HEK293 (cell line): ENCODE measurements around the gene RARRES2.

Experiments used
- CTCF ChIA-PET: fragments of 350-600 bp; formaldehyde crosslinking; extraction: SDS; loops from one replicate; lab custom pipeline; 2021; ENCODE audit warnings: antibody characterized with exemption; lab: Yijun Ruan, JAX
- POLR2A ChIA-PET: fragments of 300-600 bp; formaldehyde crosslinking; extraction: SDS; loops from one replicate; lab custom pipeline; 2020; ENCODE audit warnings: antibody characterized with exemption, inconsistent platforms; lab: Yijun Ruan, JAX
- H3K27ac ChIP-seq: fragments of 200-500 bp; sonication (Bioruptor generic); 2 replicates; pipeline ENCODE4 v1.5.1; 2014; ENCODE audit warnings: low read depth, low read length, control low read depth, inconsistent platforms; ENCODE audit errors: extremely low read depth
- H3K36me3 ChIP-seq, 2 experiments: fragments of 200-500 bp in 1 of 2; sonication (Bioruptor generic) in 1 of 2; 1 replicate in 1 of 2; 2 replicates in 1 of 2; pipeline ENCODE4 v1.5.1; 2014 to 2017; ENCODE audit warnings: inconsistent platforms in 2 of 2, low read length in 2 of 2; ENCODE audit not compliant: control insufficient read depth in 2 of 2, insufficient read depth in 1 of 2
- H3K4me1 ChIP-seq: fragments of 200-500 bp; sonication (Bioruptor generic); 2 replicates; pipeline ENCODE4 v1.5.1; 2014; ENCODE audit warnings: mild to moderate bottlenecking, low read length, inconsistent platforms; ENCODE audit not compliant: control insufficient read depth, insufficient read depth
- H3K4me3 ChIP-seq: 2 replicates; pipeline ENCODE4 v1.5.1; 2011; ENCODE audit warnings: low read depth, mild to moderate bottlenecking, control low read depth, low read length, moderate library complexity
- H3K9me3 ChIP-seq: fragments of 200-500 bp; sonication (Bioruptor generic); 2 replicates; pipeline ENCODE4 v1.5.1; 2014; ENCODE audit warnings: low read depth, low read length, inconsistent platforms; ENCODE audit not compliant: control insufficient read depth, insufficient read depth
- EGR2 ChIP-seq: fragments of 450-650 bp; formaldehyde crosslinking; IDR thresholded peaks from 2 replicates; pipeline ENCODE4 v1.5.1; 2016; ENCODE audit warnings: low read depth, missing biosample characterization, missing genetic modification characterization
- GLIS2 ChIP-seq: fragments of 450-650 bp; formaldehyde crosslinking; IDR thresholded peaks from 2 replicates; pipeline ENCODE4 v1.5.1; 2016; ENCODE audit warnings: missing biosample characterization, missing genetic modification characterization
- PRDM1 ChIP-seq: fragments of 450-650 bp; formaldehyde crosslinking; IDR thresholded peaks from 2 replicates; pipeline ENCODE4; 2016; ENCODE audit warnings: missing biosample characterization, missing genetic modification characterization
- REPIN1 ChIP-seq: fragments of 450-650 bp; formaldehyde crosslinking; IDR thresholded peaks from 2 replicates; pipeline ENCODE4 v1.5.1; 2017; ENCODE audit warnings: missing biosample characterization, missing genetic modification characterization, low read depth
- SCRT1 ChIP-seq: fragments of 450-650 bp; formaldehyde crosslinking; IDR thresholded peaks from 2 replicates; pipeline ENCODE4 v1.5.1; 2016; ENCODE audit warnings: missing biosample characterization, missing genetic modification characterization, borderline replicate concordance
- SP7 ChIP-seq: fragments of 450-650 bp; formaldehyde crosslinking; IDR thresholded peaks from 2 replicates; pipeline ENCODE4 v1.5.1; 2016; ENCODE audit warnings: missing biosample characterization, missing genetic modification characterization
- ZNF202 ChIP-seq: fragments of 450-650 bp; formaldehyde crosslinking; IDR thresholded peaks from 2 replicates; pipeline ENCODE4 v1.5.1; 2016; ENCODE audit warnings: missing biosample characterization, missing genetic modification characterization, borderline replicate concordance
- ZNF571 ChIP-seq: fragments of 450-650 bp; formaldehyde crosslinking; IDR thresholded peaks from 2 replicates; pipeline ENCODE4 v1.5.0; 2017; ENCODE audit warnings: missing biosample characterization, missing genetic modification characterization
- ZNF768 ChIP-seq: fragments of 450-650 bp; formaldehyde crosslinking; IDR thresholded peaks from 2 replicates; pipeline ENCODE4 v1.5.1; 2018; ENCODE audit warnings: missing biosample characterization, mild to moderate bottlenecking, missing genetic modification characterization
- ZNF777 ChIP-seq: fragments of 450-650 bp; formaldehyde crosslinking; IDR thresholded peaks from 2 replicates; pipeline ENCODE4 v1.5.1; 2017; ENCODE audit warnings: missing biosample characterization, missing genetic modification characterization, borderline replicate concordance
- ZNF785 ChIP-seq: fragments of 450-650 bp; formaldehyde crosslinking; IDR thresholded peaks from 2 replicates; pipeline ENCODE4 v1.5.1; 2016; ENCODE audit warnings: missing biosample characterization, missing genetic modification characterization
- TF ChIP-seq, protein P1 (sequence below): IDR thresholded peaks from 2 replicates; pipeline ENCODE4 v1.6.1; 2011; ENCODE audit warnings: mild to moderate bottlenecking, low read depth, low read length, borderline replicate concordance
- TF ChIP-seq, protein P2 (sequence below): fragments of 450-650 bp; IDR thresholded peaks from 2 replicates; pipeline ENCODE4 v1.5.1; 2018; ENCODE audit warnings: missing biosample characterization, missing genetic modification characterization
- TF ChIP-seq, protein P3 (sequence below): fragments of 450-650 bp; formaldehyde crosslinking; IDR thresholded peaks from 2 replicates; pipeline ENCODE4 v1.5.1; 2016; ENCODE audit warnings: missing biosample characterization, missing genetic modification characterization
- TF ChIP-seq, protein P4 (sequence below): fragments of 450-650 bp; formaldehyde crosslinking; IDR thresholded peaks from 2 replicates; pipeline ENCODE4 v1.5.1; 2016; ENCODE audit warnings: missing biosample characterization, missing genetic modification characterization

RARRES2 gene

DNA sequence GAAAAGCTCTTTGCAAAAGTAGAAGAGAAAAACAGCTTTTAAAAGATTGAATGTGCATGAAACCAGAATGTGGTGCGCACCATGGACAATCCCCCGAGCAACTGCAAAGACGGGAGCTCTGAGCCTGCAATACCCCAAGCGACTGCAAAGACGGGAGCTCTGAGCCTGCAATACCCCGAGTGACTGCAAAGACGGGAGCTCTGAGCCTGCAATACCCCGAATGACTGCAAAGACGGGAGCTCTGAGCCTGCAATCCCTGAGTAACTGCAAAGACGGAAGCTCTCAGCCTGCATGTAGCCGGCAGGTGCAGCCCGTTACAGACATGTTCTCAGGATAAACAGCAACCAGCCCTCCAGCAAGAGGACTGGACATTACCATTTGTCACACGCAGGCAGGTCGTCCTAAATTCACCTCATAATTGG, 43.9 kb upstream of the RARRES2 start:
- ChIA-PET CTCF (interaction anchor here (0.6 kb wide), 1 partner anchor 1030 kb away, joined by 3 read pairs; no protein-coding TSS in a partner anchor), POLR2A (interaction anchor here (1.3 kb wide), 1 partner anchor 17 kb away, joined by 4 read pairs; the partner anchor contains the start of gene REPIN1)
- no peak overlapping the region for H3K4me3 ChIP-seq
- peaks cover 0 to 20% of the 10 kb centered on the region in 2 experiments; a peak in 1 of 3 replicates for H3K36me3 ChIP-seq
- no peak overlapping the region for H3K27ac ChIP-seq
- H3K4me1 ChIP-seq = no peaks in the 10 kb centered on the region
- H3K9me3 ChIP-seq = no peaks in the 10 kb centered on the region
- TF ChIP-seq SP7 (tag by site-specific recombination) (no peak), ZNF202 (tag by site-specific recombination) (no peak), ZNF777 (tag by site-specific recombination) (no peak)

DNA sequence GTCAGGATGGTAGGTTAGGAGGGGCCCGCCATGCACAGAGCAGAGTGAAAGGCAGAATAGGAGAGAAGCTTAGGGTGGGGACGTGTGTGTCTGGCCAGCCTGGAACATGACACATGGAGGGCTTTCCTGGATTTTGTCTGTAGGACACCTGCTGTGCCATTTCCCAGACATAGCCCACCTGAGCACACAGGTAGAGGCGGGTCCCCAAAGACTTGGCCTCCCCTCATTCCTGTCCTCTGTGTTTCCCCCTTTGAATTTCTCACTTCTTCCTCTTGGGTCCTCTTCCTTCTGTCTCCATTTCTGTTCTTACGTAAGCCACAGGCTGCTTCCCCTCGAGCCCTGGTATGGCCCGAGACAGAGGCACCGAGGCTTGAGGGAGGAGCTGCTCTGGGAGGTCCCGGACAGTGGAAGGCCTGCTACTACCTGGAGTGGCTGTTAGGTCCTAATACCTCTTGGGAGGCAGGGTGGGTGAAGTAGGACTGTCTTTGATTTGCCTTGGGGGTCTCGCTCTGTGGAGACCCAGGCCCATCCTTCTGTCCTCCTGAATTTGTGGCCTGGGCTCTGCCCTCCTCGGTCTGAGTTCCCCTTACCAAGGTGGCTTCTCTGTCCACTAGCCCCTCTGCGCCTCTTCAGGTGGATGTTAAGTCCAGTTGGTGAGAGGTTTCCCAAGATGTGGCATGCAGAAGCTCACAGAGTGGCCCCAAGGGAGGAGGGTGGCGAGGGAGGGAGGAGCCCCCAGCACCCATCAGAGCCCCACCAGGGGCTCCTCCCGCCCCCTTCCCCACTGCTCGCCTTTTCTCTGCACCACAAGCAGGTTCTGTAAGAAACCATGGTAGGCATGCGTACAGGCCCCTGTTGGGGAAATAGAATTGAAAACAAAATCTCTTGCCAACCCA, 43.2 kb upstream of the RARRES2 start:
- H3K36me3 ChIP-seq = peaks cover 0 to 17% of the 10 kb centered on the region in 2 experiments; a peak in 1 of 3 replicates
- ChIA-PET POLR2A (interaction anchor here (1.3 kb wide), 1 partner anchor 16 kb away, joined by 4 read pairs; the partner anchor contains the start of gene REPIN1), CTCF (interaction anchor here (0.6 kb wide), 1 partner anchor 37 kb away, joined by 3 read pairs; no protein-coding TSS in a partner anchor)
- H3K4me1 ChIP-seq = no peaks in the 10 kb centered on the region
- H3K9me3 ChIP-seq = no peaks in the 10 kb centered on the region
- TF ChIP-seq, protein P1, sequence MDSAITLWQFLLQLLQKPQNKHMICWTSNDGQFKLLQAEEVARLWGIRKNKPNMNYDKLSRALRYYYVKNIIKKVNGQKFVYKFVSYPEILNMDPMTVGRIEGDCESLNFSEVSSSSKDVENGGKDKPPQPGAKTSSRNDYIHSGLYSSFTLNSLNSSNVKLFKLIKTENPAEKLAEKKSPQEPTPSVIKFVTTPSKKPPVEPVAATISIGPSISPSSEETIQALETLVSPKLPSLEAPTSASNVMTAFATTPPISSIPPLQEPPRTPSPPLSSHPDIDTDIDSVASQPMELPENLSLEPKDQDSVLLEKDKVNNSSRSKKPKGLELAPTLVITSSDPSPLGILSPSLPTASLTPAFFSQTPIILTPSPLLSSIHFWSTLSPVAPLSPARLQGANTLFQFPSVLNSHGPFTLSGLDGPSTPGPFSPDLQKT = no peak
- TF ChIP-seq ZNF768 (no peak), REPIN1 (no peak), GLIS2 (tag by site-specific recombination) (no peak), ZNF571 (tag by site-specific recombination) (no peak), PRDM1 (tag by site-specific recombination) (no peak), EGR2 (tag by site-specific recombination) (no peak), SCRT1 (no peak), ZNF785 (no peak)
- TF ChIP-seq, protein P2, sequence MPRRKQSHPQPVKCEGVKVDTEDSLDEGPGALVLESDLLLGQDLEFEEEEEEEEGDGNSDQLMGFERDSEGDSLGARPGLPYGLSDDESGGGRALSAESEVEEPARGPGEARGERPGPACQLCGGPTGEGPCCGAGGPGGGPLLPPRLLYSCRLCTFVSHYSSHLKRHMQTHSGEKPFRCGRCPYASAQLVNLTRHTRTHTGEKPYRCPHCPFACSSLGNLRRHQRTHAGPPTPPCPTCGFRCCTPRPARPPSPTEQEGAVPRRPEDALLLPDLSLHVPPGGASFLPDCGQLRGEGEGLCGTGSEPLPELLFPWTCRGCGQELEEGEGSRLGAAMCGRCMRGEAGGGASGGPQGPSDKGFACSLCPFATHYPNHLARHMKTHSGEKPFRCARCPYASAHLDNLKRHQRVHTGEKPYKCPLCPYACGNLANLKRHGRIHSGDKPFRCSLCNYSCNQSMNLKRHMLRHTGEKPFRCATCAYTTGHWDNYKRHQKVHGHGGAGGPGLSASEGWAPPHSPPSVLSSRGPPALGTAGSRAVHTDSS = no peak
- TF ChIP-seq, protein P3, sequence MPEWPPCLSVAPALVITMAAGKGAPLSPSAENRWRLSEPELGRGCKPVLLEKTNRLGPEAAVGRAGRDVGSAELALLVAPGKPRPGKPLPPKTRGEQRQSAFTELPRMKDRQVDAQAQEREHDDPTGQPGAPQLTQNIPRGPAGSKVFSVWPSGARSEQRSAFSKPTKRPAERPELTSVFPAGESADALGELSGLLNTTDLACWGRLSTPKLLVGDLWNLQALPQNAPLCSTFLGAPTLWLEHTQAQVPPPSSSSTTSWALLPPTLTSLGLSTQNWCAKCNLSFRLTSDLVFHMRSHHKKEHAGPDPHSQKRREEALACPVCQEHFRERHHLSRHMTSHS = no peak
- TF ChIP-seq, protein P4, sequence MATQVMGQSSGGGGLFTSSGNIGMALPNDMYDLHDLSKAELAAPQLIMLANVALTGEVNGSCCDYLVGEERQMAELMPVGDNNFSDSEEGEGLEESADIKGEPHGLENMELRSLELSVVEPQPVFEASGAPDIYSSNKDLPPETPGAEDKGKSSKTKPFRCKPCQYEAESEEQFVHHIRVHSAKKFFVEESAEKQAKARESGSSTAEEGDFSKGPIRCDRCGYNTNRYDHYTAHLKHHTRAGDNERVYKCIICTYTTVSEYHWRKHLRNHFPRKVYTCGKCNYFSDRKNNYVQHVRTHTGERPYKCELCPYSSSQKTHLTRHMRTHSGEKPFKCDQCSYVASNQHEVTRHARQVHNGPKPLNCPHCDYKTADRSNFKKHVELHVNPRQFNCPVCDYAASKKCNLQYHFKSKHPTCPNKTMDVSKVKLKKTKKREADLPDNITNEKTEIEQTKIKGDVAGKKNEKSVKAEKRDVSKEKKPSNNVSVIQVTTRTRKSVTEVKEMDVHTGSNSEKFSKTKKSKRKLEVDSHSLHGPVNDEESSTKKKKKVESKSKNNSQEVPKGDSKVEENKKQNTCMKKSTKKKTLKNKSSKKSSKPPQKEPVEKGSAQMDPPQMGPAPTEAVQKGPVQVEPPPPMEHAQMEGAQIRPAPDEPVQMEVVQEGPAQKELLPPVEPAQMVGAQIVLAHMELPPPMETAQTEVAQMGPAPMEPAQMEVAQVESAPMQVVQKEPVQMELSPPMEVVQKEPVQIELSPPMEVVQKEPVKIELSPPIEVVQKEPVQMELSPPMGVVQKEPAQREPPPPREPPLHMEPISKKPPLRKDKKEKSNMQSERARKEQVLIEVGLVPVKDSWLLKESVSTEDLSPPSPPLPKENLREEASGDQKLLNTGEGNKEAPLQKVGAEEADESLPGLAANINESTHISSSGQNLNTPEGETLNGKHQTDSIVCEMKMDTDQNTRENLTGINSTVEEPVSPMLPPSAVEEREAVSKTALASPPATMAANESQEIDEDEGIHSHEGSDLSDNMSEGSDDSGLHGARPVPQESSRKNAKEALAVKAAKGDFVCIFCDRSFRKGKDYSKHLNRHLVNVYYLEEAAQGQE (tag by site-specific recombination) = no peak
- TF ChIP-seq, all 188 proteins: peak for 0
- no peak overlapping the region for H3K27ac ChIP-seq
- no peak overlapping the region for H3K4me3 ChIP-seq
